ENCODE results near the gene TCERG1L.

DNA sequence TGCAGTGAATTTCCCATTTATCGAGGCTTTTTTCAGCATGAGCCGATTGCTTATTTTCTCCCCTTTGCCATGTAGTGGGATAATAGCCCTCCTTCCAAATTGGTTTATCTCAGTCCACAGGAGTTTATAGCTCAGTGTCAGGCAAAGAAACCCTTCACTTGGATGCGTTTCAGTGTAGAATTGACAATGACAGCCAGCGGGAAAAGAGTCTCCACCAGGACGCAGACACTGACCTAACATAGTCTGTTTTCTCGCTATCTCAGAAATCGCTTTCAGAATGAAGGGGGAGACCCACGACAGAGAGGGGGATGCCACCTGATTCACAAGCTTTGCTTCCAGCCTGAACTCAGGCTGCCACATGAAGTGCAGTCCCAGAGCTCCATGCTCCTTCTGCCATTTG, 43.5 kb upstream of the TCERG1L start:
- no peak for TF ChIP-seq CREB1 (CRISPR knock-in tag; IDR thresholded peaks at IDR 0.05)
- TF ChIP-seq, protein P1, sequence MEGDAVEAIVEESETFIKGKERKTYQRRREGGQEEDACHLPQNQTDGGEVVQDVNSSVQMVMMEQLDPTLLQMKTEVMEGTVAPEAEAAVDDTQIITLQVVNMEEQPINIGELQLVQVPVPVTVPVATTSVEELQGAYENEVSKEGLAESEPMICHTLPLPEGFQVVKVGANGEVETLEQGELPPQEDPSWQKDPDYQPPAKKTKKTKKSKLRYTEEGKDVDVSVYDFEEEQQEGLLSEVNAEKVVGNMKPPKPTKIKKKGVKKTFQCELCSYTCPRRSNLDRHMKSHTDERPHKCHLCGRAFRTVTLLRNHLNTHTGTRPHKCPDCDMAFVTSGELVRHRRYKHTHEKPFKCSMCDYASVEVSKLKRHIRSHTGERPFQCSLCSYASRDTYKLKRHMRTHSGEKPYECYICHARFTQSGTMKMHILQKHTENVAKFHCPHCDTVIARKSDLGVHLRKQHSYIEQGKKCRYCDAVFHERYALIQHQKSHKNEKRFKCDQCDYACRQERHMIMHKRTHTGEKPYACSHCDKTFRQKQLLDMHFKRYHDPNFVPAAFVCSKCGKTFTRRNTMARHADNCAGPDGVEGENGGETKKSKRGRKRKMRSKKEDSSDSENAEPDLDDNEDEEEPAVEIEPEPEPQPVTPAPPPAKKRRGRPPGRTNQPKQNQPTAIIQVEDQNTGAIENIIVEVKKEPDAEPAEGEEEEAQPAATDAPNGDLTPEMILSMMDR (IDR thresholded peaks at IDR 0.05): no peak
- no peak for TF ChIP-seq TEAD1 (CRISPR knock-in tag; IDR thresholded peaks at IDR 0.05)
- no peak for TF ChIP-seq GTF2I (CRISPR knock-in tag; conservative IDR thresholded peaks at IDR 0.05)
- no peak for TF ChIP-seq NR2C2 (CRISPR knock-in tag; IDR thresholded peaks at IDR 0.05)
- no peak for TF ChIP-seq ELF4 (CRISPR knock-in tag; IDR thresholded peaks at IDR 0.05; ENCODE audit: low read depth)
- TF ChIP-seq, protein P2, sequence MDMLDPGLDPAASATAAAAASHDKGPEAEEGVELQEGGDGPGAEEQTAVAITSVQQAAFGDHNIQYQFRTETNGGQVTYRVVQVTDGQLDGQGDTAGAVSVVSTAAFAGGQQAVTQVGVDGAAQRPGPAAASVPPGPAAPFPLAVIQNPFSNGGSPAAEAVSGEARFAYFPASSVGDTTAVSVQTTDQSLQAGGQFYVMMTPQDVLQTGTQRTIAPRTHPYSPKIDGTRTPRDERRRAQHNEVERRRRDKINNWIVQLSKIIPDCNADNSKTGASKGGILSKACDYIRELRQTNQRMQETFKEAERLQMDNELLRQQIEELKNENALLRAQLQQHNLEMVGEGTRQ (CRISPR knock-in tag; IDR thresholded peaks at IDR 0.05): no peak
- TF ChIP-seq ZNF121 (CRISPR knock-in tag; IDR thresholded peaks at IDR 0.05): no peak
- no peak for TF ChIP-seq NFYB (CRISPR knock-in tag; conservative IDR thresholded peaks at IDR 0.05; ENCODE audit: low read depth)
- TF ChIP-seq, protein P3, sequence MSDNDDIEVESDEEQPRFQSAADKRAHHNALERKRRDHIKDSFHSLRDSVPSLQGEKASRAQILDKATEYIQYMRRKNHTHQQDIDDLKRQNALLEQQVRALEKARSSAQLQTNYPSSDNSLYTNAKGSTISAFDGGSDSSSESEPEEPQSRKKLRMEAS (CRISPR knock-in tag; IDR thresholded peaks at IDR 0.05): no peak
- TF ChIP-seq, protein P4, sequence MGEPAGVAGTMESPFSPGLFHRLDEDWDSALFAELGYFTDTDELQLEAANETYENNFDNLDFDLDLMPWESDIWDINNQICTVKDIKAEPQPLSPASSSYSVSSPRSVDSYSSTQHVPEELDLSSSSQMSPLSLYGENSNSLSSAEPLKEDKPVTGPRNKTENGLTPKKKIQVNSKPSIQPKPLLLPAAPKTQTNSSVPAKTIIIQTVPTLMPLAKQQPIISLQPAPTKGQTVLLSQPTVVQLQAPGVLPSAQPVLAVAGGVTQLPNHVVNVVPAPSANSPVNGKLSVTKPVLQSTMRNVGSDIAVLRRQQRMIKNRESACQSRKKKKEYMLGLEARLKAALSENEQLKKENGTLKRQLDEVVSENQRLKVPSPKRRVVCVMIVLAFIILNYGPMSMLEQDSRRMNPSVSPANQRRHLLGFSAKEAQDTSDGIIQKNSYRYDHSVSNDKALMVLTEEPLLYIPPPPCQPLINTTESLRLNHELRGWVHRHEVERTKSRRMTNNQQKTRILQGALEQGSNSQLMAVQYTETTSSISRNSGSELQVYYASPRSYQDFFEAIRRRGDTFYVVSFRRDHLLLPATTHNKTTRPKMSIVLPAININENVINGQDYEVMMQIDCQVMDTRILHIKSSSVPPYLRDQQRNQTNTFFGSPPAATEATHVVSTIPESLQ (CRISPR knock-in tag; IDR thresholded peaks at IDR 0.05): no peak
- TF ChIP-seq, protein P5, sequence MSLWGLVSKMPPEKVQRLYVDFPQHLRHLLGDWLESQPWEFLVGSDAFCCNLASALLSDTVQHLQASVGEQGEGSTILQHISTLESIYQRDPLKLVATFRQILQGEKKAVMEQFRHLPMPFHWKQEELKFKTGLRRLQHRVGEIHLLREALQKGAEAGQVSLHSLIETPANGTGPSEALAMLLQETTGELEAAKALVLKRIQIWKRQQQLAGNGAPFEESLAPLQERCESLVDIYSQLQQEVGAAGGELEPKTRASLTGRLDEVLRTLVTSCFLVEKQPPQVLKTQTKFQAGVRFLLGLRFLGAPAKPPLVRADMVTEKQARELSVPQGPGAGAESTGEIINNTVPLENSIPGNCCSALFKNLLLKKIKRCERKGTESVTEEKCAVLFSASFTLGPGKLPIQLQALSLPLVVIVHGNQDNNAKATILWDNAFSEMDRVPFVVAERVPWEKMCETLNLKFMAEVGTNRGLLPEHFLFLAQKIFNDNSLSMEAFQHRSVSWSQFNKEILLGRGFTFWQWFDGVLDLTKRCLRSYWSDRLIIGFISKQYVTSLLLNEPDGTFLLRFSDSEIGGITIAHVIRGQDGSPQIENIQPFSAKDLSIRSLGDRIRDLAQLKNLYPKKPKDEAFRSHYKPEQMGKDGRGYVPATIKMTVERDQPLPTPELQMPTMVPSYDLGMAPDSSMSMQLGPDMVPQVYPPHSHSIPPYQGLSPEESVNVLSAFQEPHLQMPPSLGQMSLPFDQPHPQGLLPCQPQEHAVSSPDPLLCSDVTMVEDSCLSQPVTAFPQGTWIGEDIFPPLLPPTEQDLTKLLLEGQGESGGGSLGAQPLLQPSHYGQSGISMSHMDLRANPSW (CRISPR knock-in tag; conservative IDR thresholded peaks at IDR 0.05; ENCODE audit: low read depth): no peak

Measured in WTC11 (cell line).